K562 (cell line): Measurements from ENCODE around the gene CNOT1. TPM values are rescaled to one million over a fixed set of nuclear protein-coding genes. Genes with fewer than 3 reads are reported as not detected.

Source experiments
- ATAC-seq: fragments of 200-7000 bp; cut with Tn5 transposase; 3 replicates; pipeline ENCODE4 v1.9.1; 2020; ENCODE audit warnings: moderate library complexity
- BruUV-seq: library from RNA; stranded (reverse); fragments of 400-500 nt; replicated peaks from 2 replicates; lab custom pipeline; 2021; lab: Mats Ljungman, UMichigan
- CTCF ChIA-PET: fragments of 300-600 bp; formaldehyde crosslinking; extraction: SDS; loops from one replicate; lab custom pipeline; 2021; ENCODE audit warnings: low intra/inter-chr PET ratio; lab: Yijun Ruan, JAX
- POLR2A ChIA-PET: fragments of 300-600, 350-650 bp; sonication (Branson Sonifier 250); formaldehyde crosslinking; extraction: SDS; loops from one replicate; lab custom pipeline; 2021; ENCODE audit warnings: antibody characterized with exemption, inconsistent platforms; lab: Yijun Ruan, JAX
- DNase-seq, 4 experiments: peaks; one replicate each; pipeline versions ENCODE4 v3.0.0 to v3.0.0-alpha.2; 2011 to 2018; ENCODE audit warnings: low spot score in 3 of 4, mixed read lengths in 3 of 4; ENCODE audit errors: extremely low read depth in 1 of 4
- FAIRE-seq: peaks from 2 replicates; lab custom pipeline; 2011; peaks lifted over from hg19 to GRCh38; lab: Jason Lieb, UNC
- H2AFZ ChIP-seq: 2 replicates; pipeline ENCODE4 v1.6.0; 2011; ENCODE audit warnings: low read depth, low read length, control low read depth, inconsistent platforms
- H3K27ac ChIP-seq: fragments of 200-600 bp; 3 replicates; pipeline ENCODE4 v1.8.0; 2011; ENCODE audit warnings: low read depth, mild to moderate bottlenecking, control low read depth, inconsistent platforms, low read length, moderate library complexity, mixed read lengths; ENCODE audit errors: extremely low read depth
- H3K27me3 ChIP-seq, 2 experiments: fragments of 300-600 bp in 1 of 2; 2 replicates in 1 of 2; 3 replicates in 1 of 2; pipeline versions ENCODE4 v1.6.0 to v1.8.0; 2011; ENCODE audit warnings: inconsistent platforms in 2 of 2, low read length in 2 of 2, mild to moderate bottlenecking in 1 of 2, mixed read lengths in 1 of 2, moderate library complexity in 1 of 2; ENCODE audit not compliant: control insufficient read depth in 2 of 2, insufficient read depth in 2 of 2
- H3K36me3 ChIP-seq: fragments of 300-600 bp; 3 replicates; pipeline ENCODE4 v1.8.0; 2011; ENCODE audit warnings: mild to moderate bottlenecking, low read length, inconsistent platforms; ENCODE audit not compliant: control insufficient read depth, insufficient read depth
- H3K4me1 ChIP-seq, 2 experiments: fragments of 200-600 bp in 1 of 2; replicated peaks in 1 of 2; 2 replicates in 1 of 2; 3 replicates in 1 of 2; pipeline versions ENCODE4 v1.5.1 to v1.8.0; 2011; ENCODE audit warnings: inconsistent platforms in 2 of 2, low read length in 2 of 2, mild to moderate bottlenecking in 1 of 2, mixed read lengths in 1 of 2, moderate library complexity in 1 of 2; ENCODE audit not compliant: control insufficient read depth in 2 of 2, insufficient read depth in 2 of 2
- H3K4me2 ChIP-seq: 2 replicates; pipeline ENCODE4 v1.6.1; 2011; ENCODE audit warnings: low read length, control low read depth, inconsistent platforms, mixed read lengths; ENCODE audit not compliant: insufficient read depth
- H3K4me3 ChIP-seq: fragments of 200-600 bp; sonication (generic), shearing (Covaris generic); 2 replicates; pipeline ENCODE4 v1.5.1; 2016; ENCODE audit warnings: control low read depth, inconsistent platforms
- H3K79me2 ChIP-seq: fragments of 200-600 bp; 3 replicates; pipeline ENCODE4 v1.8.0; 2011; ENCODE audit warnings: low read length, inconsistent platforms; ENCODE audit not compliant: control insufficient read depth, insufficient read depth
- H3K9ac ChIP-seq, 2 experiments: 2 replicates each; pipeline versions ENCODE4 v1.6.0 to v1.6.1; 2011; ENCODE audit warnings: low read depth in 2 of 2, low read length in 2 of 2, control low read depth in 1 of 2, inconsistent platforms in 1 of 2, mild to moderate bottlenecking in 1 of 2, mixed read lengths in 1 of 2; ENCODE audit not compliant: insufficient read depth in 1 of 2
- H3K9me1 ChIP-seq: one replicate; pipeline ENCODE4 v1.6.0; 2011; ENCODE audit warnings: inconsistent platforms, mild to moderate bottlenecking, low read length, moderate library complexity; ENCODE audit not compliant: control insufficient read depth, insufficient read depth
- H3K9me3 ChIP-seq: replicated peaks from 2 replicates; pipeline ENCODE4 v1.5.1; 2011; ENCODE audit warnings: low read depth, low read length, inconsistent platforms; ENCODE audit not compliant: control insufficient read depth, insufficient read depth
- H4K20me1 ChIP-seq: replicated peaks from 2 replicates; pipeline ENCODE4 v1.6.1; 2011; ENCODE audit warnings: low read length, inconsistent platforms, mixed read lengths; ENCODE audit not compliant: control insufficient read depth, insufficient read depth
- EZH2 ChIP-seq: IDR thresholded peaks from 2 replicates; pipeline ENCODE4 v1.6.1; 2012; ENCODE audit warnings: low read depth, mild to moderate bottlenecking, inconsistent platforms, low read length, borderline replicate concordance
- HMG20B ChIP-seq: fragments of 250-450 bp; sonication (Bioruptor Pico); IDR thresholded peaks from 2 replicates; pipeline ENCODE4 v1.5.0; 2021; ENCODE audit warnings: mild to moderate bottlenecking
- MAFG ChIP-seq: fragments of 450-650 bp; conservative IDR thresholded peaks from 2 replicates; pipeline ENCODE4 v1.6.1; 2016; ENCODE audit warnings: missing genetic modification characterization, missing compliant biosample characterization
- POLR2G ChIP-seq: fragments of 200-400 bp; formaldehyde crosslinking; IDR thresholded peaks from 2 replicates; pipeline ENCODE4 v1.6.1; 2017; ENCODE audit warnings: low read depth, mild to moderate bottlenecking, antibody characterized with exemption, low read length, moderate library complexity
- SMAD2 ChIP-seq: fragments of 150-350 bp; IDR thresholded peaks from 2 replicates; pipeline ENCODE4 v1.6.1; 2014; ENCODE audit warnings: low read depth, mild to moderate bottlenecking, low read length
- ZNF384 ChIP-seq: IDR thresholded peaks from 2 replicates; pipeline ENCODE4 v1.6.1; 2012; ENCODE audit warnings: low read depth, low read length, improper control_type of control experiment
- WGBS: fragments of 100-300 bp; shearing (Covaris generic); methylation state at CpG from one replicate; pipeline ENCODE4 v1.1.6; 2016; ENCODE audit warnings: low coverage, mixed read lengths; ENCODE audit not compliant: insufficient coverage; ENCODE audit errors: missing lambda C conversion rate; 5-methylcytosine and 5-hydroxymethylcytosine counted together
- in situ Hi-C: fragments of 300-500 bp; cut with MboI; formaldehyde crosslinking; loops from 4 replicates; pipeline ENCODE4 v1.15.0; 2018; ENCODE audit warnings: inconsistent platforms, mixed read lengths
- intact Hi-C: fragments of 100-400 bp; cut with micrococcal nuclease; formaldehyde crosslinking; loops from 2 replicates; pipeline ENCODE4 v1.14.2; 2022
- polyA plus RNA-seq, 8 experiments: library from polyadenylated mRNA; depleted of rRNA in 4 of 8; stranded (reverse) in 5 of 8; unstranded in 3 of 8; fragments of >200 nt; fragmentation: Nextera tagmentation in 2 of 8; fragmentation: Illumina TruSeq in 1 of 8; extraction: Ambion mirVana in 2 of 8; extraction: Trizol in 1 of 8; gene quantifications; 2 replicates each; pipeline versions ENCODE4 v1.2.1 to v1.2.3, GENCODE V29; 2011 to 2014; ENCODE audit warnings: inconsistent platforms in 1 of 8, missing spikeins in 1 of 8
- total RNA-seq, 7 experiments: library from RNA; depleted of rRNA in 6 of 7; stranded (reverse); fragments of >200 nt in 6 of 7; fragmentation: Illumina TruSeq in 2 of 7; extraction: Trizol in 2 of 7; gene quantifications; 2 replicates each; pipeline versions ENCODE4 v1.2.1 to v1.2.3, GENCODE V29; 2011 to 2021; ENCODE audit warnings: low replicate concordance in 1 of 7
- TF ChIP-seq, protein P1 (sequence below): fragments of 450-650 bp; IDR thresholded peaks from 2 replicates; pipeline ENCODE4 v1.6.1; 2017; ENCODE audit warnings: antibody characterized with exemption, mild to moderate bottlenecking

The CNOT1 gene
- total and polyA plus RNA-seq, 9 of the 15 experiments (the other 6 are each of a cell fraction or from before 2014, with no cell fraction given), result 110 to 270 (median 220) TPM

DNA sequence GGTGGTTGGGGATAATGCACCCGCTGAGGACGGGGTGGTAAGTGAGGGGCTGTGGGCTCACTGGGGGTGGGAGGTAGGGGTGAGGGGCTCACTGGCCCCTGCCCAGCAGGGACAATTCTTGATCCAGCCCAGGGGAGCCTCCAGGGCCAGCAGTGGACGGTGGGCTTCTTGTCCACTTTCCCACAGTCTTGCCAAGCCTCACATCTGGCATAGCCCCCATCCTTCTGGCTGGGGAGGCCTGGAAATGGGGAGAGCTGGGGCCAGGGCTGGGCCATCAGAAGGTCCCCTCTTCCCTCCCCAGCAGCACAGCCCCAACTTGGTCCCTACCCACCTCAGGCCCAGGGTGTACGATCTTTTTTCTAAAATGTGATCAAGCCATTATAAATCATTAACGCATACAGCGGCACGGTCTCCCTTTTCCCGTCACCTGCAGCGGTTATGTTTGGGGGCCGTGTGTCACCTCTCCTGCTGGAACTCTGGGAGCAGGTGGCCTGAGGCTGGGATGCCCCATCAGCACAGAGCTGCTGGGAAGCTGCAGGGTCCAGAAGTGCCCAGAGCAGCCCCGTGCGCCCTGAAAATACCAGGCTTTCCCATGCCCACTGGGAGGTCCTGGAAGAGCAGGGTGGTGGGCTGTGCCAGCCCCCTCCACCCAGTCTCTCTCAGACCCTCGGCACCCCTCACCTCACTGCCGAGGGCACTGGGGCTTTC is 121.5 kb downstream of the CNOT1 start:
- WGBS, result 37% methylated on average over 11 of the region's 14 CpGs
- H3K27me3 ChIP-seq, result no peaks in the 10 kb centered on the region
- no peak for FAIRE-seq
- no peak for DNase-seq
- no peak overlapping the region for H3K27ac ChIP-seq
- H2AFZ ChIP-seq, result no peak overlapping the region
- H3K9ac ChIP-seq, result peak overlapping the region in 1 of 2 experiments; percentile 31; a peak in 1 of 4 replicates
- ATAC-seq, result no peak
- no peaks in the 10 kb centered on the region for H3K9me3 ChIP-seq
- intact Hi-C loops, result no loop called here
- H4K20me1 ChIP-seq, result no peaks in the 10 kb centered on the region; the same call in 1 of the 2 replicates
- in situ Hi-C loops, result no loop called here
- H3K4me3 ChIP-seq, result no peak overlapping the region
- H3K9me1 ChIP-seq, result no peaks in the 10 kb centered on the region
- H3K4me1 ChIP-seq, result peaks cover 0 to 37% of the 10 kb centered on the region in 2 experiments; a peak in 3 of 5 replicates
- TF ChIP-seq POLR2G (0 out of 2 replicates have a peak, but pooled peaks have one; percentile 8), MAFG (tag) (no peak)
- ChIA-PET POLR2A (interaction anchor here (1.3 kb wide), 1 partner anchor 11 kb away, joined by 5 read pairs; no protein-coding TSS in a partner anchor), CTCF (no interaction called here)
- no peaks in the 10 kb centered on the region for H3K36me3 ChIP-seq
- no TSS peak for BruUV-seq
- no peaks in the 10 kb centered on the region for H3K79me2 ChIP-seq
- H3K4me2 ChIP-seq, result no peak overlapping the region

DNA sequence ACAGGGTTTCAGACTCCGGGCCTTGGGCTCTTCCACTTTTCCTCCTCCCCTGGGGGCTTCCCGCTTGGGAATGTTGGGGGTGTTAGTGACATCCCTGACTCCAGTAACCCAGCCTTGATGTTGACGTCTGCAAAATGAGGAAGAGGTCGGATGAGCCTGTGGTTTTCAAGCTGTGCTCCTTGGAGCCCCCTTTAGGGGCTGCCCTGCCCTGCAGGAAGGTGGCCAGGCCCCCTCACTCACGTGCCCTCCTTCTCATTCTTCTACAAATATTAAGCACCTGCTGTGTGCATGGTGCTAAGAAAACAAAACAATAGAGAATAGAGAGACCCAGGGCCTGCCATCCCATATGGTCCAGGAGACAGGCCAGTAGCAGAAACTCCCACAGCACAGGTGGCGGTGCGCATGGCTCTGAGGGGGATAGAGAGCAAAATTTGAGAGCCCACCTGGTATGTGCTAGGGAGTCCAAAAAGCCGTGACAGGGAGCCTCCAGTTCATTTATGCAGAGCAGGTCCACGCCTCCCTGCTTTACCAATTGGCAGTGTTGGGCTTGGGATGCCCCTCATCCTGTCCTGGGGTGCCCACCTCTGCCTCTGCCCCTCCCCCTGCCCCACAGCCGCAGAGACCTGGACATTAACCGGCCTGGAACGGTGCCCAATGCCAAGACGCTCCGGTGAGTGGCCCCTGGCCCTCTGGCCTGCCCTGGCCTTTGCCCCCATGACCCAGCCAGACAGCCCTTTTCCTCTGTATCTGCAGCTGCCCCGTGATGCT is 122.2 kb downstream of the CNOT1 start:
- Histone ChIP-seq H3K27me3 (no peaks in the 10 kb centered on the region), H3K9me3 (no peaks in the 10 kb centered on the region), H2AFZ (no peak overlapping the region), H3K4me1 (peaks cover 0 to 35% of the 10 kb centered on the region in 2 experiments; a peak in 3 of 5 replicates), H3K9ac (no peak overlapping the region), H3K4me3 (no peak overlapping the region), H3K27ac (no peak overlapping the region), H3K9me1 (no peaks in the 10 kb centered on the region), H3K4me2 (no peak overlapping the region), H3K79me2 (no peaks in the 10 kb centered on the region), H3K36me3 (no peaks in the 10 kb centered on the region), H4K20me1 (no peaks in the 10 kb centered on the region; the same call in 1 of the 2 replicates)
- in situ Hi-C loops, result no loop called here
- CTCF ChIA-PET, result no interaction called here
- FAIRE-seq, result no peak
- intact Hi-C loops, result no loop called here
- no TSS peak for BruUV-seq
- WGBS, result 25% methylated on average over 10 of the region's 15 CpGs
- ATAC-seq, result no peak
- POLR2A ChIA-PET, result interaction anchor here (1.3 to 1.5 kb wide), 2 partner anchors 10 to 12 kb away, joined by 4 to 5 read pairs; no protein-coding TSS in a partner anchor
- DNase-seq, result no peak
- TF ChIP-seq HMG20B (CRISPR knock-in tag), result no peak
- no peak for TF ChIP-seq SMAD2
- TF ChIP-seq, protein P1, sequence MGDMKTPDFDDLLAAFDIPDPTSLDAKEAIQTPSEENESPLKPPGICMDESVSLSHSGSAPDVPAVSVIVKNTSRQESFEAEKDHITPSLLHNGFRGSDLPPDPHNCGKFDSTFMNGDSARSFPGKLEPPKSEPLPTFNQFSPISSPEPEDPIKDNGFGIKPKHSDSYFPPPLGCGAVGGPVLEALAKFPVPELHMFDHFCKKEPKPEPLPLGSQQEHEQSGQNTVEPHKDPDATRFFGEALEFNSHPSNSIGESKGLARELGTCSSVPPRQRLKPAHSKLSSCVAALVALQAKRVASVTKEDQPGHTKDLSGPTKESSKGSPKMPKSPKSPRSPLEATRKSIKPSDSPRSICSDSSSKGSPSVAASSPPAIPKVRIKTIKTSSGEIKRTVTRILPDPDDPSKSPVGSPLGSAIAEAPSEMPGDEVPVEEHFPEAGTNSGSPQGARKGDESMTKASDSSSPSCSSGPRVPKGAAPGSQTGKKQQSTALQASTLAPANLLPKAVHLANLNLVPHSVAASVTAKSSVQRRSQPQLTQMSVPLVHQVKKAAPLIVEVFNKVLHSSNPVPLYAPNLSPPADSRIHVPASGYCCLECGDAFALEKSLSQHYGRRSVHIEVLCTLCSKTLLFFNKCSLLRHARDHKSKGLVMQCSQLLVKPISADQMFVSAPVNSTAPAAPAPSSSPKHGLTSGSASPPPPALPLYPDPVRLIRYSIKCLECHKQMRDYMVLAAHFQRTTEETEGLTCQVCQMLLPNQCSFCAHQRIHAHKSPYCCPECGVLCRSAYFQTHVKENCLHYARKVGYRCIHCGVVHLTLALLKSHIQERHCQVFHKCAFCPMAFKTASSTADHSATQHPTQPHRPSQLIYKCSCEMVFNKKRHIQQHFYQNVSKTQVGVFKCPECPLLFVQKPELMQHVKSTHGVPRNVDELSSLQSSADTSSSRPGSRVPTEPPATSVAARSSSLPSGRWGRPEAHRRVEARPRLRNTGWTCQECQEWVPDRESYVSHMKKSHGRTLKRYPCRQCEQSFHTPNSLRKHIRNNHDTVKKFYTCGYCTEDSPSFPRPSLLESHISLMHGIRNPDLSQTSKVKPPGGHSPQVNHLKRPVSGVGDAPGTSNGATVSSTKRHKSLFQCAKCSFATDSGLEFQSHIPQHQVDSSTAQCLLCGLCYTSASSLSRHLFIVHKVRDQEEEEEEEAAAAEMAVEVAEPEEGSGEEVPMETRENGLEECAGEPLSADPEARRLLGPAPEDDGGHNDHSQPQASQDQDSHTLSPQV, result no peak
- no peak for TF ChIP-seq EZH2
- peak; percentile 25; the same call in 1 of the 2 replicates for TF ChIP-seq POLR2G
- no peak for TF ChIP-seq ZNF384
